H9 (cell line): Measurements from ENCODE around the gene DISP3. TPM values are rescaled to one million over a fixed set of nuclear protein-coding genes. Genes with fewer than 3 reads are reported as not detected.

Experiments
- DNase-seq: peaks from one replicate; pipeline ENCODE4 v3.0.0-alpha.2; 2017
- H2AFZ ChIP-seq: one replicate; pipeline ENCODE4 v1.6.1; 2013; ENCODE audit warnings: mild to moderate bottlenecking, low read length, control low read depth, moderate library complexity
- H2AK5ac ChIP-seq: 2 replicates; pipeline ENCODE4 v1.6.1; 2013; ENCODE audit warnings: low read length, control low read depth, mixed read lengths; ENCODE audit not compliant: insufficient read length
- H2BK120ac ChIP-seq: one replicate; pipeline ENCODE4 v1.6.1; 2013; ENCODE audit warnings: low read depth, mild to moderate bottlenecking, low read length, control low read depth, inconsistent platforms; ENCODE audit not compliant: poor library complexity, severe bottlenecking
- H2BK12ac ChIP-seq: 2 replicates; pipeline ENCODE4 v1.6.1; 2013; ENCODE audit warnings: low read length, control low read depth, mixed read lengths, low read depth; ENCODE audit not compliant: insufficient read length
- H2BK15ac ChIP-seq: 2 replicates; pipeline ENCODE4 v1.6.1; 2013; ENCODE audit warnings: low read depth, low read length, control low read depth
- H2BK20ac ChIP-seq: one replicate; pipeline ENCODE4 v1.6.1; 2013; ENCODE audit warnings: low read depth, mild to moderate bottlenecking, low read length, control low read depth, inconsistent platforms; ENCODE audit not compliant: poor library complexity, severe bottlenecking
- H2BK5ac ChIP-seq: 2 replicates; pipeline ENCODE4 v1.6.1; 2013; ENCODE audit warnings: low read length, control low read depth, mixed read lengths; ENCODE audit not compliant: insufficient read length
- H3K14ac ChIP-seq: 2 replicates; pipeline ENCODE4 v1.6.1; 2013; ENCODE audit warnings: low read length, control low read depth; ENCODE audit not compliant: insufficient read depth
- H3K18ac ChIP-seq: 2 replicates; pipeline ENCODE4 v1.6.1; 2013; ENCODE audit warnings: low read depth, mild to moderate bottlenecking, mixed read lengths, low read length, control low read depth; ENCODE audit not compliant: insufficient read length
- H3K23ac ChIP-seq: 2 replicates; pipeline ENCODE4 v1.6.1; 2013; ENCODE audit warnings: low read length, control low read depth, mixed read lengths, low read depth; ENCODE audit not compliant: insufficient read length
- H3K23me2 ChIP-seq: 2 replicates; pipeline ENCODE4 v1.6.1; 2013; ENCODE audit warnings: low read depth, mild to moderate bottlenecking, mixed read lengths, low read length, control low read depth; ENCODE audit not compliant: insufficient read length, poor library complexity, severe bottlenecking
- H3K27ac ChIP-seq: 2 replicates; pipeline ENCODE4 v1.5.1; 2013; ENCODE audit warnings: low read length, control low read depth, mixed read lengths, low read depth; ENCODE audit not compliant: insufficient read length
- H3K27me3 ChIP-seq: 2 replicates; pipeline ENCODE4 v1.6.1; 2013; ENCODE audit warnings: low read length, control low read depth, inconsistent platforms; ENCODE audit not compliant: insufficient read depth
- H3K4ac ChIP-seq: 2 replicates; pipeline ENCODE4 v1.6.1; 2013; ENCODE audit warnings: low read depth, mild to moderate bottlenecking, control low read depth, inconsistent platforms, low read length, moderate library complexity
- H3K4me1 ChIP-seq: 2 replicates; pipeline ENCODE4 v1.6.1; 2013; ENCODE audit warnings: low read length, control low read depth, inconsistent platforms; ENCODE audit not compliant: insufficient read depth
- H3K4me2 ChIP-seq: 2 replicates; pipeline ENCODE4 v1.6.1; 2013; ENCODE audit warnings: low read length, control low read depth, mixed read lengths; ENCODE audit not compliant: insufficient read length, insufficient read depth
- H3K56ac ChIP-seq: 2 replicates; pipeline ENCODE4 v1.6.1; 2013; ENCODE audit warnings: low read depth, mild to moderate bottlenecking, mixed read lengths, low read length, control low read depth; ENCODE audit not compliant: insufficient read length
- H3K79me1 ChIP-seq: 2 replicates; pipeline ENCODE4 v1.6.1; 2013; ENCODE audit warnings: low read depth, mild to moderate bottlenecking, moderate library complexity, low read length, control low read depth, inconsistent platforms; ENCODE audit not compliant: insufficient read depth, poor library complexity, severe bottlenecking
- H3K79me2 ChIP-seq: 2 replicates; pipeline ENCODE4 v1.6.1; 2013; ENCODE audit warnings: low read length, control low read depth, inconsistent platforms; ENCODE audit not compliant: insufficient read depth
- H3K9ac ChIP-seq: 2 replicates; pipeline ENCODE4 v1.6.1; 2013; ENCODE audit warnings: low read length, control low read depth, mixed read lengths; ENCODE audit not compliant: insufficient read length; ENCODE audit errors: extremely low read depth
- H3K9me3 ChIP-seq: one replicate; pipeline ENCODE4 v1.6.1; 2013; ENCODE audit warnings: low read depth, low read length, inconsistent platforms; ENCODE audit not compliant: control insufficient read depth
- H3T11ph ChIP-seq: one replicate; pipeline ENCODE4 v1.6.1; 2013; ENCODE audit warnings: mild to moderate bottlenecking, low read length, control low read depth, inconsistent platforms
- H4K20me1 ChIP-seq: one replicate; pipeline ENCODE4 v1.6.1; 2013; ENCODE audit not compliant: control insufficient read depth, insufficient read length, insufficient read depth
- H4K5ac ChIP-seq: 2 replicates; pipeline ENCODE4 v1.6.1; 2013; ENCODE audit warnings: low read depth, mild to moderate bottlenecking, mixed read lengths, low read length, control low read depth; ENCODE audit not compliant: insufficient read length
- H4K8ac ChIP-seq: replicated peaks from 2 replicates; pipeline ENCODE4 v1.6.1; 2013; ENCODE audit warnings: low read length, control low read depth, mixed read lengths, low read depth; ENCODE audit not compliant: insufficient read length
- H4K91ac ChIP-seq: 2 replicates; pipeline ENCODE4 v1.6.1; 2013; ENCODE audit warnings: low read depth, mild to moderate bottlenecking, moderate library complexity, mixed read lengths, low read length, control low read depth; ENCODE audit not compliant: insufficient read length
- H3K27ac Mint-ChIP-seq, 3 experiments: 2 replicates in 2 of 3; 3 replicates in 1 of 3; pipeline ENCODE4 v1.8.0; 2020 to 2021; ENCODE audit warnings: mixed read lengths in 3 of 3, mild to moderate bottlenecking in 1 of 3, moderate library complexity in 1 of 3
- H3K27me3 Mint-ChIP-seq: 2 replicates; pipeline ENCODE4 v1.8.0; 2021; ENCODE audit warnings: low read depth, mild to moderate bottlenecking, moderate library complexity, mixed read lengths
- H3K36me3 Mint-ChIP-seq, 3 experiments: 2 replicates in 2 of 3; 3 replicates in 1 of 3; pipeline ENCODE4 v1.8.0; 2020 to 2021; ENCODE audit warnings: low read depth in 3 of 3, mixed read lengths in 3 of 3; ENCODE audit not compliant: insufficient read depth in 1 of 3
- H3K4me1 Mint-ChIP-seq, 2 experiments: 2 replicates each; pipeline ENCODE4 v1.8.0; 2020; ENCODE audit warnings: mixed read lengths in 2 of 2
- H3K4me3 Mint-ChIP-seq, 2 experiments: 2 replicates in 1 of 2; 3 replicates in 1 of 2; pipeline ENCODE4 v1.8.0; 2020 to 2021; ENCODE audit warnings: mild to moderate bottlenecking in 2 of 2, mixed read lengths in 2 of 2, moderate library complexity in 1 of 2
- H3K9me3 Mint-ChIP-seq, 2 experiments: 2 replicates in 1 of 2; 3 replicates in 1 of 2; pipeline ENCODE4 v1.8.0; 2020; ENCODE audit warnings: mild to moderate bottlenecking in 2 of 2, mixed read lengths in 2 of 2, moderate library complexity in 1 of 2
- WGBS: extraction: QIAGEN DNeasy Blood & Tissue Kit; methylation state at CpG from one replicate; pipeline ENCODE4 v1.1.7; 2013; ENCODE audit warnings: missing lambda C conversion rate, low lambda C conversion rate, mixed read lengths; ENCODE audit not compliant: insufficient read length; ENCODE audit errors: extremely low coverage; 5-methylcytosine and 5-hydroxymethylcytosine counted together
- total RNA-seq: library from RNA; stranded (reverse); gene quantifications from 2 replicates; pipeline ENCODE4 v1.2.1, GENCODE V29; 2021
- TF ChIP-seq, protein P1 (sequence below): fragments of 200-600 bp; sonication (generic); conservative IDR thresholded peaks from 3 replicates; pipeline ENCODE4 v1.8.0; 2021; ENCODE audit warnings: antibody characterized with exemption, mild to moderate bottlenecking

The DISP3 gene
- total RNA-seq, 1 experiment from 2014 or later: 3.5 TPM

DNA sequence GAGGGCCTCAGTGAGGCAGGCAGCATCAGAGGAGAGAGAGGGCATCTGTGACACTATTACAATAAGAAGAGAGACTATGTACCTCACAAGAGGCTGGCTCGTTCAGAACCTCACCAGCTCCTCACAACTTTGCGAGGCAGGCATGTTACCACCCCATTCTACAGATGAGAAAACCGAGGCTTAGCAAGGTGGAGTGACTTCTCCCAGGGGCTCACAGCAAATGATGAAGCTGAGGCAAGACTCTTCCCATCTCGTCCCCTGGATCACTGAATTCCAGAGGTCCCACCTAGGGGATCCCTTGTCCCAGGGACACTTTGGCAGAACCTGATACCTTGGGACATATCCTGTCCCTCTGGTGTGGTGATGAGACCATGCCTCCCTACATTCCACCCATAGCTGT is 64.4 kb downstream of the DISP3 start:
- H3K23me2 ChIP-seq: no peaks in the 10 kb centered on the region
- peaks cover 30% of the 10 kb centered on the region for H3K27me3 Mint-ChIP-seq

More for the DNA sequence above, 64.4 kb downstream of the DISP3 start:
- Histone ChIP-seq H4K91ac (no peak overlapping the region), H2AK5ac (no peak overlapping the region), H3K79me1 (no peaks in the 10 kb centered on the region), H3K18ac (no peak overlapping the region), H4K5ac (no peak overlapping the region), H3K14ac (no peak overlapping the region), H3T11ph (no peak overlapping the region), H3K4ac (no peak overlapping the region), H3K79me2 (no peaks in the 10 kb centered on the region), H2BK120ac (no peak overlapping the region), H2BK15ac (no peak overlapping the region), H4K8ac (no peak overlapping the region), H3K56ac (no peak overlapping the region), H2BK12ac (no peak overlapping the region), H2AFZ (no peak overlapping the region), H3K4me1 (no peaks in the 10 kb centered on the region; the same call in 1 of the 2 replicates), H3K23ac (no peak overlapping the region), H4K20me1 (no peaks in the 10 kb centered on the region), H2BK20ac (no peak overlapping the region), H3K9ac (no peak overlapping the region), H3K27me3 (no peaks in the 10 kb centered on the region), H3K9me3 (no peaks in the 10 kb centered on the region), H3K27ac (no peak overlapping the region), H3K4me2 (no peak overlapping the region), H2BK5ac (no peak overlapping the region)
- Mint-ChIP-seq H3K27ac (no peak overlapping the region), H3K4me3 (no peak overlapping the region), H3K36me3 (no peaks in the 10 kb centered on the region), H3K9me3 (no peaks in the 10 kb centered on the region), H3K4me1 (peaks cover 14 to 15% of the 10 kb centered on the region in 2 experiments)
- TF ChIP-seq, protein P1, sequence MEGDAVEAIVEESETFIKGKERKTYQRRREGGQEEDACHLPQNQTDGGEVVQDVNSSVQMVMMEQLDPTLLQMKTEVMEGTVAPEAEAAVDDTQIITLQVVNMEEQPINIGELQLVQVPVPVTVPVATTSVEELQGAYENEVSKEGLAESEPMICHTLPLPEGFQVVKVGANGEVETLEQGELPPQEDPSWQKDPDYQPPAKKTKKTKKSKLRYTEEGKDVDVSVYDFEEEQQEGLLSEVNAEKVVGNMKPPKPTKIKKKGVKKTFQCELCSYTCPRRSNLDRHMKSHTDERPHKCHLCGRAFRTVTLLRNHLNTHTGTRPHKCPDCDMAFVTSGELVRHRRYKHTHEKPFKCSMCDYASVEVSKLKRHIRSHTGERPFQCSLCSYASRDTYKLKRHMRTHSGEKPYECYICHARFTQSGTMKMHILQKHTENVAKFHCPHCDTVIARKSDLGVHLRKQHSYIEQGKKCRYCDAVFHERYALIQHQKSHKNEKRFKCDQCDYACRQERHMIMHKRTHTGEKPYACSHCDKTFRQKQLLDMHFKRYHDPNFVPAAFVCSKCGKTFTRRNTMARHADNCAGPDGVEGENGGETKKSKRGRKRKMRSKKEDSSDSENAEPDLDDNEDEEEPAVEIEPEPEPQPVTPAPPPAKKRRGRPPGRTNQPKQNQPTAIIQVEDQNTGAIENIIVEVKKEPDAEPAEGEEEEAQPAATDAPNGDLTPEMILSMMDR: no peak
- DNase-seq: no peak
- WGBS: no CpG with 5 or more reads among the region's 4 CpGs
